Measurements from ENCODE around the gene RANBP3. TPM values are rescaled to one million over a fixed set of nuclear protein-coding genes. Genes with fewer than 3 reads are reported as not detected.

RANBP3 gene
- total RNA-seq, 1 experiment from 2014 or later = 62.4 TPM

DNA sequence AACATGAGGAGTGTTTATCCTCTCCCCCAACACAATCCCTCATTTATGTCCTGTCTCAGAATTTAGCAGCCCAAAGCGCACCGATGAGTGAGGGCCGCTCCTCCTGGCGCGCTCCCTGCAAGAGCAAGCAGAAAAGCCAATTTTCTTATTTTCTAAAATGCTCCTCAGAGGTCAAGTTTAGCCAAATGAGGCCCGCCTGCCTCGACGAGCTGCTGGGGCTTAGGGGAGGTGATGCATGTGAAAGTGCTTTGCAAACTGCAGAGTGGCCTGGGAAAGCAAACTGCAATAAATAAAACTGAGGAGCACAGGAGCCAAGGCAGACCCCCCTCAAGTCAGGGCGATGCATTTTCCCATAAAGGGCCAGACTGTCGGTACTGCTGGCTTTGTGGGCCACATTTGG lies 34.9 kb downstream of the RANBP3 start:
- Histone ChIP-seq H3K4me3 (replicated peaks in 1 of 2; ENCODE audit: low read depth in 1 of 2, low read length in 2 of 2) (no peak overlapping the region), H3K27me3 (ENCODE audit: insufficient read depth, low read length) (no peaks in the 10 kb centered on the region), H3K36me3 (ENCODE audit: control insufficient read depth in 1 of 2, insufficient read depth in 2 of 2, low read length in 2 of 2) (peaks cover 3 to 8% of the 10 kb centered on the region in 2 experiments; a peak in 3 of 4 replicates), H2AFZ (ENCODE audit: low read depth, low read length, poor library complexity, severe bottlenecking) (no peak overlapping the region), H3K79me2 (ENCODE audit: insufficient read depth, low read length) (peaks cover 72% of the 10 kb centered on the region), H3K9me3 (ENCODE audit: control insufficient read depth in 1 of 2, insufficient read depth in 1 of 2, low read depth in 1 of 2, low read length in 2 of 2) (no peaks in the 10 kb centered on the region), H3K9me2 (ENCODE audit: insufficient read depth) (no peaks in the 10 kb centered on the region), H3K4me2 (ENCODE audit: low read length) (no peak overlapping the region), H4K20me1 (ENCODE audit: insufficient read depth) (peaks cover 5% of the 10 kb centered on the region; the same call in 1 of the 2 replicates), H3K27ac (ENCODE audit: low read depth, low read length) (no peak overlapping the region), H3K9ac (ENCODE audit: low read length) (no peak overlapping the region), H3K4me1 (ENCODE audit: control insufficient read depth in 1 of 2, insufficient read depth in 2 of 2, low read length in 2 of 2) (no peaks in the 10 kb centered on the region)
- TF ChIP-seq, protein P1, sequence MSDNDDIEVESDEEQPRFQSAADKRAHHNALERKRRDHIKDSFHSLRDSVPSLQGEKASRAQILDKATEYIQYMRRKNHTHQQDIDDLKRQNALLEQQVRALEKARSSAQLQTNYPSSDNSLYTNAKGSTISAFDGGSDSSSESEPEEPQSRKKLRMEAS (IDR thresholded peaks at IDR 0.05) = no peak
- no peak for TF ChIP-seq TCF7L2 (IDR thresholded peaks at IDR 0.05; ENCODE audit: borderline replicate concordance, extremely low read depth, insufficient read depth, insufficient read length)
- TF ChIP-seq ELF1 (IDR thresholded peaks at IDR 0.05; ENCODE audit: borderline replicate concordance, low read depth) = no peak
- TF ChIP-seq ZNF274 (IDR thresholded peaks at IDR 0.05; ENCODE audit: low read depth, low read length) = no peak
- no peak for TF ChIP-seq CTCF (IDR thresholded peaks at IDR 0.05 in 2 of 3, conservative IDR thresholded peaks at IDR 0.05 in 1 of 3; ENCODE audit: borderline replicate concordance in 1 of 3, insufficient read depth in 1 of 3, low read depth in 2 of 3, low read length in 2 of 3)
- TF ChIP-seq POLR2AphosphoS5 (IDR thresholded peaks at IDR 0.05; ENCODE audit: low read depth, low read length) = no peak
- ChIA-PET POLR2A (no interaction called here), CTCF (interaction anchor here (0.9 kb wide), 1 partner anchor 25 kb away, joined by 3 read pairs; no protein-coding TSS in a partner anchor), RAD21 (ENCODE audit: low non-redundant PET in 1 of 2, low total read pairs in 2 of 2, uncharacterized antibody in 2 of 2, unreplicated experiment in 2 of 2) (no interaction called here)
- no TSS peak for BruUV-seq (replicated peaks)
- DNase-seq (ENCODE audit: low read depth, low spot score) = no peak
- intact Hi-C loops (cut with micrococcal nuclease) = no loop called here
- ATAC-seq = no peak

DNA sequence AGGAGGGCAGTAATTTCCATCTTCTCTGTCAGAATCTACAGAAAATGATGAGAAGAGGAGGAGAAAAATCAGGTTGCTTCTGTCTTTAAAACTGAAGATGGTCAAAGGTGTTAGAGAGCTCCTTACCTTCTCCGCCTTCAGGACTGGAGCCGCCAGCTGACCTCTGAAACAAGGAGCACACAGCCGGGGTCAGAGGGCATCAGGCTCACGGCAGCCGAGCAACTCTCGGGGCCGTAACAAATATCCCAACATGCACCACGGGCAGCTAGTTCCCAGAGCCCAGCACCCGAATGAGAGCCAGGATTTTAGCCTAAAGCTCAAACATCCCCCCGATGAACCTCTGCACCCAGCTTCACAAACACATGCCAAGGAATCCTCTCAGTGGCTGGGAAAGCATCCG lies 36.3 kb downstream of the RANBP3 start:
- H3K9ac ChIP-seq (ENCODE audit: low read length) = no peak overlapping the region
- intact Hi-C loops (cut with micrococcal nuclease) = no loop called here
- no peak overlapping the region for H3K27ac ChIP-seq (ENCODE audit: low read depth, low read length)
- ChIA-PET POLR2A (no interaction called here), CTCF (no interaction called here), RAD21 (ENCODE audit: low non-redundant PET in 1 of 2, low total read pairs in 2 of 2, uncharacterized antibody in 2 of 2, unreplicated experiment in 2 of 2) (no interaction called here)
- no peaks in the 10 kb centered on the region for H3K9me2 ChIP-seq (ENCODE audit: insufficient read depth)
- no peak for DNase-seq (ENCODE audit: low read depth, low spot score)
- H3K4me1 ChIP-seq (ENCODE audit: control insufficient read depth in 1 of 2, insufficient read depth in 2 of 2, low read length in 2 of 2) = no peaks in the 10 kb centered on the region
- H2AFZ ChIP-seq (ENCODE audit: low read depth, low read length, poor library complexity, severe bottlenecking) = no peak overlapping the region
- H4K20me1 ChIP-seq (ENCODE audit: insufficient read depth) = peaks cover 5% of the 10 kb centered on the region; the same call in 1 of the 2 replicates
- H3K9me3 ChIP-seq (ENCODE audit: control insufficient read depth in 1 of 2, insufficient read depth in 1 of 2, low read depth in 1 of 2, low read length in 2 of 2) = no peaks in the 10 kb centered on the region
- no peak overlapping the region for H3K4me2 ChIP-seq (ENCODE audit: low read length)
- BruUV-seq (replicated peaks) = no TSS peak
- no peak overlapping the region for H3K4me3 ChIP-seq (replicated peaks in 1 of 2; ENCODE audit: low read depth in 1 of 2, low read length in 2 of 2)
- peaks cover 7 to 8% of the 10 kb centered on the region in 2 experiments; a peak in 3 of 4 replicates for H3K36me3 ChIP-seq (ENCODE audit: control insufficient read depth in 1 of 2, insufficient read depth in 2 of 2, low read length in 2 of 2)
- H3K79me2 ChIP-seq (ENCODE audit: insufficient read depth, low read length) = peaks cover 61% of the 10 kb centered on the region
- TF ChIP-seq, protein P2, sequence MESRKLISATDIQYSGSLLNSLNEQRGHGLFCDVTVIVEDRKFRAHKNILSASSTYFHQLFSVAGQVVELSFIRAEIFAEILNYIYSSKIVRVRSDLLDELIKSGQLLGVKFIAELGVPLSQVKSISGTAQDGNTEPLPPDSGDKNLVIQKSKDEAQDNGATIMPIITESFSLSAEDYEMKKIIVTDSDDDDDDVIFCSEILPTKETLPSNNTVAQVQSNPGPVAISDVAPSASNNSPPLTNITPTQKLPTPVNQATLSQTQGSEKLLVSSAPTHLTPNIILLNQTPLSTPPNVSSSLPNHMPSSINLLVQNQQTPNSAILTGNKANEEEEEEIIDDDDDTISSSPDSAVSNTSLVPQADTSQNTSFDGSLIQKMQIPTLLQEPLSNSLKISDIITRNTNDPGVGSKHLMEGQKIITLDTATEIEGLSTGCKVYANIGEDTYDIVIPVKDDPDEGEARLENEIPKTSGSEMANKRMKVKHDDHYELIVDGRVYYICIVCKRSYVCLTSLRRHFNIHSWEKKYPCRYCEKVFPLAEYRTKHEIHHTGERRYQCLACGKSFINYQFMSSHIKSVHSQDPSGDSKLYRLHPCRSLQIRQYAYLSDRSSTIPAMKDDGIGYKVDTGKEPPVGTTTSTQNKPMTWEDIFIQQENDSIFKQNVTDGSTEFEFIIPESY (IDR thresholded peaks at IDR 0.05; ENCODE audit: extremely low read depth, insufficient replicate concordance, low read length) = no peak
- TF ChIP-seq, protein P1 (IDR thresholded peaks at IDR 0.05) = no peak
- no peak for TF ChIP-seq EZH2 (IDR thresholded peaks at IDR 0.05)
- TF ChIP-seq EGR1 (IDR thresholded peaks at IDR 0.05; ENCODE audit: low read depth) = no peak
- no peaks in the 10 kb centered on the region for H3K27me3 ChIP-seq (ENCODE audit: insufficient read depth, low read length)
- ATAC-seq = no peak

All from HCT116 (cell line).